Testis (tissue), 3 donors: ENCODE data around the gene OR2S2. TPM values are rescaled to one million over a fixed set of nuclear protein-coding genes. Genes with fewer than 3 reads are reported as not detected.

Experiments used
- DNase-seq: peaks from one replicate; pipeline ENCODE4 v3.0.0-alpha.2; 2019
- H3K27ac ChIP-seq, 2 donors: fragments of 200-600 bp; sonication (generic); one replicate each; pipeline ENCODE4 v1.5.1; 2019
- H3K27me3 ChIP-seq: fragments of 200-600 bp; sonication (generic); one replicate; pipeline ENCODE4 v1.5.1; 2019
- H3K36me3 ChIP-seq: fragments of 200-600 bp; sonication (generic); one replicate; pipeline ENCODE4 v1.5.1; 2017; ENCODE audit warnings: low read depth; ENCODE audit errors: missing control alignments
- H3K4me1 ChIP-seq: fragments of 200-600 bp; sonication (generic); one replicate; pipeline ENCODE4 v1.5.1; 2019
- H3K4me3 ChIP-seq, 2 donors: fragments of 200-600 bp; sonication (generic); one replicate each; pipeline ENCODE4 v1.5.1; 2017 to 2019
- H3K9me3 ChIP-seq: fragments of 200-600 bp; sonication (generic); one replicate; pipeline ENCODE4 v1.5.1; 2017
- POLR2A ChIP-seq: fragments of 450-650 bp; IDR thresholded peaks from one replicate; pipeline ENCODE4 v1.6.1; 2017; ENCODE audit warnings: antibody characterized with exemption, mild to moderate bottlenecking, moderate library complexity
- WGBS, 2 donors: methylation state at CpG; one replicate each; pipeline ENCODE4 v1.1.5; 2018; 5-methylcytosine and 5-hydroxymethylcytosine counted together
- intact Hi-C: fragments of 100-400 bp; cut with DNase I; formaldehyde crosslinking; loops from one replicate; pipeline ENCODE4 v1.15.1; 2023; ENCODE audit warnings: low total_unique reads
- polyA plus RNA-seq: library from polyadenylated mRNA; stranded (reverse); fragments of 350-450 nt; fragmentation: Illumina TruSeq; extraction: RNeasy Lipid Tissue Mini Kit (QIAGEN cat#74804); gene quantifications from one replicate; pipeline ENCODE4 v1.2.3, GENCODE V29; 2014; ENCODE audit warnings: low read depth, low replicate concordance; ENCODE audit not compliant: insufficient read depth
- total RNA-seq, 2 donors: library from RNA; depleted of rRNA; stranded (reverse); fragments of >200 nt; gene quantifications; one replicate each; pipeline ENCODE4 v1.2.3, GENCODE V29; 2016
- TF ChIP-seq, protein P1 (sequence below), 3 experiments: fragments of 450-650 bp in 2 of 3; fragments of 200-600 bp in 1 of 3; sonication (generic) in 1 of 3; IDR thresholded peaks; one replicate each; pipeline ENCODE4 v1.5.1; 2016 to 2019; ENCODE audit warnings: antibody characterized with exemption in 3 of 3, mild to moderate bottlenecking in 2 of 3, moderate library complexity in 1 of 3

The OR2S2 gene
- total and polyA plus RNA-seq, 3 donors from 2014 or later, result not detected

DNA sequence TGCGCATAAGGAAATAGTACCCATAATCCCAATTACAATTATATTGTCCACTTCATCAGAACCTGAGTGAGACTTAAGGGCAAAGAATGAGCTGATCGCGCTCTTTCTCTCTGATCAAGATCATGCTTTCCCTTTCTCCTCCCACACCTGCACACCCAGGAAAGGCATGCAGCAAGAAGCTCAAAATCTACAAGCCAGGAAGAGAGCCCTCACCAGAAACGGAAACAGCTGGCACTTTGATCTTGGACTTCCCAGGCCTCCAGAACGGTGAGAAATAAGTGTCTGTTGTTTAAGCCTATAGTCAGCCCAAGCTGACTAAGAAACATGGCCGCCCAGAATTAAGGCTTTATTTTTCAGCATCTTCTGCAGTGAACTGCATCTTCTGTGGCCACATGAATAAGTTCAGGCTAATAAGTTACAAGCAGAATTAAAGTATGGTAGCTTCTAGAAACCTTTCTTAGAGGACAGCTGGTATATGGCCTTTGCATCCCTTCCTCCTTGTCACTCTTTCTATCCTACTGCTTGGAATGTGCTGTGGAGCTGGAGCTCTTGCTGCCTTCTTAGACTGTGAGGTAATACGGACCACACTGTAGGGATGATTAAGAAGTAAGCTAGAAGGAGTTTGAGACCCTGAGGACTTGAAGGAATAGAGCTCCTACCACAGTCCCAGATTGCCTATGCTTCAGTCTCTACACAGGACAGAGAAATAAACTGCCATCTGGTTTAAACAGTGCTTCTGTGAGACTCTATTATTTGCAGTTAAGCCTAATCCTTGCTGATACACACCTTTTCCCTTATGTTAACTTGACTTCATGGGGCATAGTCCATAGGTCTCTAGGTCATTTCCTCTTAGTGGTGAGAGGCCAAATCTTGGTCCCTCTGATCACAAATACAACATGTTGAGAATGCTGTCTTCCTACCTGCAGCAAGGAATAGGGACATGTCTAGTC lies 17.2 kb downstream of the OR2S2 start:
- 79 to 82% methylated on average over 7 of the region's 7 CpGs for WGBS, 2 donors
- intact Hi-C loops, result no loop called here
- Histone ChIP-seq H3K9me3 (no peaks in the 10 kb centered on the region), H3K36me3 (no peaks in the 10 kb centered on the region), H3K4me1 (peaks cover 5% of the 10 kb centered on the region), H3K27ac (no peak overlapping the region), H3K4me3 (no peak overlapping the region), H3K27me3 (no peaks in the 10 kb centered on the region)
- no peak for TF ChIP-seq POLR2A
- TF ChIP-seq, protein P1, sequence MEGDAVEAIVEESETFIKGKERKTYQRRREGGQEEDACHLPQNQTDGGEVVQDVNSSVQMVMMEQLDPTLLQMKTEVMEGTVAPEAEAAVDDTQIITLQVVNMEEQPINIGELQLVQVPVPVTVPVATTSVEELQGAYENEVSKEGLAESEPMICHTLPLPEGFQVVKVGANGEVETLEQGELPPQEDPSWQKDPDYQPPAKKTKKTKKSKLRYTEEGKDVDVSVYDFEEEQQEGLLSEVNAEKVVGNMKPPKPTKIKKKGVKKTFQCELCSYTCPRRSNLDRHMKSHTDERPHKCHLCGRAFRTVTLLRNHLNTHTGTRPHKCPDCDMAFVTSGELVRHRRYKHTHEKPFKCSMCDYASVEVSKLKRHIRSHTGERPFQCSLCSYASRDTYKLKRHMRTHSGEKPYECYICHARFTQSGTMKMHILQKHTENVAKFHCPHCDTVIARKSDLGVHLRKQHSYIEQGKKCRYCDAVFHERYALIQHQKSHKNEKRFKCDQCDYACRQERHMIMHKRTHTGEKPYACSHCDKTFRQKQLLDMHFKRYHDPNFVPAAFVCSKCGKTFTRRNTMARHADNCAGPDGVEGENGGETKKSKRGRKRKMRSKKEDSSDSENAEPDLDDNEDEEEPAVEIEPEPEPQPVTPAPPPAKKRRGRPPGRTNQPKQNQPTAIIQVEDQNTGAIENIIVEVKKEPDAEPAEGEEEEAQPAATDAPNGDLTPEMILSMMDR (IDR thresholded peaks at IDR 0.05), result no peak
- no peak for DNase-seq

DNA sequence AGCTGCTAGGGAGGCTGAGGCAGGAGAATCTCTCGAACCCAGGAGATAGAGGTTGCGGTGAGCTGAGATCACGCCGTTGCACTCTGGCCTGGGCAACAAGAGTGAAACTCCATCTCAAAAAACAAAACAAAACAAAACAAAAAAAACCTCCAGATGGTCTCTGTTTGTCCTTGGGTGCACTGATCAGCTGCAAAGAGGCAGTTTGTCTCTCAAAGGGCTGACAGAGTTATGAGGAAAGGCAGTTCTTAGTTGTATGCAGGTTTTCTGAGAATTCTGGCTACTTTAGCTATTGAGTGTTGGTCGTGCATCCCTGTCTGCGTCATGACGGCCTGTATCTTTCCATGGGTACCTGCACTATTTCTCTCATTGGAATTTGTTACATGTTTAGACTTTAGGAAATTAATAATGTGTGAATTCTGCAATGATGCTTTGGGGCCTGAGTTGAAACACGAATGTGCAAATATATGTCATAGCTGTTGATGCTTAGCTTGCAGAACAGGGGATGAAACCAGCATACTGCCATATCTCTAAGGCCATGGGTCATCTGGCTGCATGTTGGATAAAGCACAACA lies 18.2 kb downstream of the OR2S2 start:
- DNase-seq, result no peak
- Histone ChIP-seq H3K36me3 (no peaks in the 10 kb centered on the region), H3K4me3 (no peak overlapping the region), H3K27ac (no peak overlapping the region), H3K27me3 (no peaks in the 10 kb centered on the region), H3K4me1 (no peaks in the 10 kb centered on the region), H3K9me3 (no peaks in the 10 kb centered on the region)
- TF ChIP-seq, protein P1 (IDR thresholded peaks at IDR 0.05), result no peak
- no peak for TF ChIP-seq POLR2A
- intact Hi-C loops, result no loop called here
- WGBS, 2 donors, result 90 to 92% methylated on average over 8 of the region's 8 CpGs

DNA sequence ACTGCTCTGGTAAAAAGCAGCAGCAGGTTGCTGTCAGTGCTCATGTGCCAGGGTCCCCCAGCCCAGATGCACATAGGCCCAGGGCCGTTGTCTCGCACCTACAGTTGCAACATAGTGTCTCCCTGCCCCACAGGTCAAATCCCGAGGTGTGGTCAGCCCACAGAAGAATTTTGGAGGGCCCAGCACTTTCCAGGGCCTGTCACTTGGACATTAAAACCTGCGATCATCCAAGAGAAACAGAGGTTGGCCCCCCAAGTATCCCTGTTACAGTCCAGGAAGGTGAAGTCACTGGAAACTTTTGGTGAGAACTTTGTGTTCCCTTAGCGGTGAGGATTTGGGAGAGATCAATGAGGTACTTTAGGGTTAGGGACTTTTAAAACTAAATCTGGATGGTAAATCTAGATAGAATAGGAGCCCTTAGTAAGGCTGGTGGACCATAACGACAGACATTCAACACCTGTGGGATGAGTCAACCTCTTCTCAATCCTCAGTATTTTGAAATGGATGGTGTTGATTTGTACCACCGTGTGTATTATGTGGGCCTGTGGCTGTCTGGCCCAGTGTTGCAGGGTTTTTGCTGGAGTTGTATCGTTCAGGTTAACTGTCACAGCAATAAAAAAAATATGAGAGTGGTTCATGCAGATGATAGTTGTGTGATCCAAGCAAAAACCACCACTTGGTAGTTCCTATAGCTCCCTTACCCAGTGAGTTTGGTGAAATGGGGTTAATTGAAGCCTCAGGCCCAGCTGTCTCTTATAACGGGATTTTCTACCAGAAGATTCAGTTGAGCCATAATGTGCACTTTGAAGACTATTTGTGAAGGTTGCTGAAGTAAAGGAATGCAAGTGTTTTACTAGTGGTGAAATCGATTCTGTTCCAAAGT lies 19.2 kb downstream of the OR2S2 start:
- DNase-seq, result no peak
- Histone ChIP-seq H3K36me3 (no peaks in the 10 kb centered on the region), H3K27ac (no peak overlapping the region), H3K4me3 (no peak overlapping the region), H3K27me3 (no peaks in the 10 kb centered on the region), H3K9me3 (no peaks in the 10 kb centered on the region), H3K4me1 (no peaks in the 10 kb centered on the region)
- WGBS, 2 donors, result 74 to 79% methylated on average over 8 to 10 of the region's 10 CpGs
- TF ChIP-seq, protein P1 (IDR thresholded peaks at IDR 0.05), result no peak
- TF ChIP-seq POLR2A, result no peak
- intact Hi-C loops, result no loop called here

DNA sequence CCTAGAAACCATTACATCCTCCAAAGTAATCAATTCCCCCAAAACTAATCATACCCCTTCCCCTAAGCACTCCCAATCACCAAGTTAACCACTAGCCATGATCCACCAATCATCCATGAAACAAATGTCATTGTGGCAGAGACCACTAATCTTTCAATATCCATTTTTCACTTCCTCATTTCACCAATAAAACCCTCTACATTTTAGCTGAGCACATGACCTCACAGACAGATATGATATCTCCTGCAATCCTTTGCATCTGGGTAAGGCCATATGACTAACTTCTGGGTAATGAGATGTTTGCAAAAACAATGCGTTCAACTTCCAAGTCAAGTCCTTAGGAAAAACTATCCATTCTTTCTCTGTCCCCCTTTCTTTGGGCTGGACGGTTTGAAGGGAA lies 20.7 kb downstream of the OR2S2 start:
- no peak overlapping the region for H3K4me3 ChIP-seq
- no peak overlapping the region for H3K27ac ChIP-seq
- H3K4me1 ChIP-seq, result no peaks in the 10 kb centered on the region
- H3K9me3 ChIP-seq, result no peaks in the 10 kb centered on the region
- intact Hi-C loops, result no loop called here
- DNase-seq, result no peak
- no peaks in the 10 kb centered on the region for H3K27me3 ChIP-seq
- H3K36me3 ChIP-seq, result no peaks in the 10 kb centered on the region
- TF ChIP-seq, protein P1 (IDR thresholded peaks at IDR 0.05), result no peak
- no peak for TF ChIP-seq POLR2A
- WGBS, 2 donors, result 89 to 93% methylated on average over 2 of the region's 2 CpGs
